Mammary epithelial cell (primary cell): Measurements from ENCODE around the gene USH2A.

ENCODE experiments used
- CTCF ChIP-seq, 2 donors: IDR thresholded peaks in 1 of 2; conservative IDR thresholded peaks in 1 of 2; 2 replicates each; pipeline ENCODE4 v1.5.1; 2011 to 2012; ENCODE audit warnings: inconsistent platforms in 2 of 2, low read length in 2 of 2, mild to moderate bottlenecking in 2 of 2, control low read depth in 1 of 2, low read depth in 1 of 2; ENCODE audit not compliant: insufficient read depth in 1 of 2; ENCODE audit errors: extremely low read depth in 1 of 2
- EZH2 ChIP-seq: IDR thresholded peaks from 2 replicates; pipeline ENCODE4 v1.6.1; 2012; ENCODE audit warnings: low read length, inconsistent platforms, borderline replicate concordance

GRCh38 chr1:215625949-215626348, 797.3 kb downstream of the USH2A start:
- TF ChIP-seq CTCF (conservative IDR thresholded peaks at IDR 0.05 in 1 of 2, IDR thresholded peaks at IDR 0.05 in 1 of 2; ENCODE audit: extremely low read depth in 1 of 2, insufficient read depth in 1 of 2, low read depth in 1 of 2, low read length in 2 of 2), result no peak
- TF ChIP-seq EZH2, result no peak
